Esophagus muscularis mucosa (tissue), 4 donors: ENCODE results near the gene VNN1. TPM values are rescaled to one million over a fixed set of nuclear protein-coding genes. Genes with fewer than 3 reads are reported as not detected.

Experiments used
- DNase-seq: peaks from one replicate; pipeline ENCODE4 v3.0.0-alpha.2; 2017; ENCODE audit errors: extremely low spot score
- H3K27ac ChIP-seq, 4 donors: fragments of 200-600 bp; sonication (generic); replicated peaks in 1 of 4; 1 replicate in 3 of 4; 2 replicates in 1 of 4; pipeline ENCODE4 v1.5.1; 2016 to 2019; ENCODE audit warnings: mild to moderate bottlenecking in 1 of 4
- H3K27me3 ChIP-seq, 4 donors: fragments of 200-600 bp; sonication (generic); one replicate each; pipeline versions ENCODE4 v1.5.1 to v1.6.0; 2016 to 2019
- H3K36me3 ChIP-seq, 4 donors: fragments of 200-600 bp; sonication (generic); one replicate each; pipeline ENCODE4 v1.5.1; 2016 to 2019
- H3K4me1 ChIP-seq, 4 donors: fragments of 200-600 bp; sonication (generic); one replicate each; pipeline ENCODE4 v1.5.1; 2016 to 2019
- H3K4me3 ChIP-seq, 4 donors: fragments of 200-600 bp; sonication (generic); 1 replicate in 2 of 4; 2 replicates in 2 of 4; pipeline ENCODE4 v1.5.1; 2016 to 2019; ENCODE audit warnings: mild to moderate bottlenecking in 4 of 4, moderate library complexity in 1 of 4
- H3K9me3 ChIP-seq, 4 donors: fragments of 200-600 bp; sonication (generic); 1 replicate in 3 of 4; 2 replicates in 1 of 4; pipeline ENCODE4 v1.5.1; 2016 to 2019
- EP300 ChIP-seq: sonication (generic); formaldehyde crosslinking; IDR thresholded peaks from one replicate; pipeline ENCODE4 v1.6.1; 2017; ENCODE audit warnings: antibody characterized with exemption
- POLR2A ChIP-seq: fragments of 450-650 bp; IDR thresholded peaks from one replicate; pipeline ENCODE4 v1.6.1; 2017; ENCODE audit warnings: antibody characterized with exemption, moderate library complexity, mild to moderate bottlenecking, low read depth
- POLR2AphosphoS5 ChIP-seq, 2 donors: sonication (generic); formaldehyde crosslinking; IDR thresholded peaks; one replicate each; pipeline ENCODE4 v1.6.1; 2017; ENCODE audit warnings: antibody characterized with exemption in 2 of 2
- WGBS: methylation state at CpG from one replicate; pipeline ENCODE4 v1.1.5; 2018; 5-methylcytosine and 5-hydroxymethylcytosine counted together
- intact Hi-C: fragments of 100-400 bp; cut with DNase I; formaldehyde crosslinking; loops from one replicate; pipeline ENCODE4 v1.15.1; 2023
- total RNA-seq, 4 donors: library from RNA; depleted of rRNA; stranded (reverse); fragments of >200 nt; gene quantifications; one replicate each; pipeline versions ENCODE4 v1.1.0 to v1.2.1, GENCODE V29; 2016
- TF ChIP-seq, protein P1 (sequence below), 3 experiments: fragments of 200-600 bp in 2 of 3; fragments of 450-650 bp in 1 of 3; sonication (generic) in 2 of 3; IDR thresholded peaks; one replicate each; pipeline ENCODE4 v1.5.1; 2017 to 2019; ENCODE audit warnings: antibody characterized with exemption in 3 of 3, mild to moderate bottlenecking in 2 of 3, moderate library complexity in 1 of 3

Gene VNN1
- total RNA-seq, 4 donors from 2014 or later, result 0.57 to 2.7 (median 1.3) TPM

DNA sequence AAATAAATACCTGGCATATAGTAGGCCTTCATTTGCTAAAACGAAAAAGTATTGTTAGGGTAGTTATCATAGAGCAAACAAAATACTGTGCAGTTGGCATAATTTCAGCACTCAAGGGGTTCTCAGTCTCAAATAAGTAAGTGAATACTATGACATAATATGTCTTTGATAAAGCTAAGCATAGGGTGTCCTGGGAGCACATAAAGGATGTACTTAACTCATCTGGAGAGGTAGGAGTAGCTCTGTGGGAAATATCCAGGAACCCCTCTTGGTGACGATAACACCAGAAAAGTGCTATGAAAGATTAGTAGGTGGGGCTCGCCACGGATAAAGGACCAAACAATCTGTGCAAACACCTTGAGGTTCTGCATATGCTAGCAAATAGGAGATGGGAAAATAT lies 23.2 kb downstream of the VNN1 start:
- intact Hi-C loops, result no loop called here
- Histone ChIP-seq H3K27me3 (no peaks in the 10 kb centered on the region), H3K9me3 (peaks cover 0 to 5% (median 3%) of the 10 kb centered on the region in 4 donors), H3K4me3 (no peak overlapping the region), H3K4me1 (no peaks in the 10 kb centered on the region), H3K36me3 (no peaks in the 10 kb centered on the region), H3K27ac (no peak overlapping the region)
- no peak for TF ChIP-seq POLR2AphosphoS5 (IDR thresholded peaks at IDR 0.05)
- no peak for TF ChIP-seq POLR2A
- TF ChIP-seq EP300, result no peak
- TF ChIP-seq, protein P1, sequence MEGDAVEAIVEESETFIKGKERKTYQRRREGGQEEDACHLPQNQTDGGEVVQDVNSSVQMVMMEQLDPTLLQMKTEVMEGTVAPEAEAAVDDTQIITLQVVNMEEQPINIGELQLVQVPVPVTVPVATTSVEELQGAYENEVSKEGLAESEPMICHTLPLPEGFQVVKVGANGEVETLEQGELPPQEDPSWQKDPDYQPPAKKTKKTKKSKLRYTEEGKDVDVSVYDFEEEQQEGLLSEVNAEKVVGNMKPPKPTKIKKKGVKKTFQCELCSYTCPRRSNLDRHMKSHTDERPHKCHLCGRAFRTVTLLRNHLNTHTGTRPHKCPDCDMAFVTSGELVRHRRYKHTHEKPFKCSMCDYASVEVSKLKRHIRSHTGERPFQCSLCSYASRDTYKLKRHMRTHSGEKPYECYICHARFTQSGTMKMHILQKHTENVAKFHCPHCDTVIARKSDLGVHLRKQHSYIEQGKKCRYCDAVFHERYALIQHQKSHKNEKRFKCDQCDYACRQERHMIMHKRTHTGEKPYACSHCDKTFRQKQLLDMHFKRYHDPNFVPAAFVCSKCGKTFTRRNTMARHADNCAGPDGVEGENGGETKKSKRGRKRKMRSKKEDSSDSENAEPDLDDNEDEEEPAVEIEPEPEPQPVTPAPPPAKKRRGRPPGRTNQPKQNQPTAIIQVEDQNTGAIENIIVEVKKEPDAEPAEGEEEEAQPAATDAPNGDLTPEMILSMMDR (IDR thresholded peaks at IDR 0.05), result no peak
- 82% methylated on average over 4 of the region's 4 CpGs for WGBS
- DNase-seq, result no peak

DNA sequence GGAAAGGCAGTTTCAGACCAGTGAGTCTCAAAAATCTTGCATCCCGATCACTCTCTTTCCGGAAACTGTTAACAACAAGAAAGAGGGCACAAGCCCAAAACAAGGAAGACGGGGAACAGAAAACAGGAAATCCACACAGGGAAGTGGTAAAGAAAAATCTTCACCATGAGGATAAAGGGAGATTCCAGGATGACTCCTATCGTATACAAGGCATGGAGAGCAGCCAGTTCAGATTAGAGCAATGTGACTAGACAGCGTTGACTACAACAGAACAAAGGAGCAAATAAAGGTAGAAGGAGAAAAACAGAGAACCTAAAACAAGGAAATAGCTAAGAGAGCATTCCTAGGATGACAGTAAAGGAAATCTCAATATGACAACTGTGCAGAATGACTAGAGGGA lies 26.5 kb downstream of the VNN1 start:
- DNase-seq, result no peak
- TF ChIP-seq POLR2A (no peak), EP300 (no peak), POLR2AphosphoS5 (IDR thresholded peaks at IDR 0.05) (no peak)
- TF ChIP-seq, protein P1 (IDR thresholded peaks at IDR 0.05), result no peak
- Histone ChIP-seq H3K36me3 (no peaks in the 10 kb centered on the region), H3K4me3 (no peak overlapping the region), H3K27ac (no peak overlapping the region), H3K27me3 (no peaks in the 10 kb centered on the region), H3K9me3 (no peaks in the 10 kb centered on the region), H3K4me1 (no peaks in the 10 kb centered on the region)
- 60% methylated on average over 5 of the region's 5 CpGs for WGBS
- intact Hi-C loops, result no loop called here

DNA sequence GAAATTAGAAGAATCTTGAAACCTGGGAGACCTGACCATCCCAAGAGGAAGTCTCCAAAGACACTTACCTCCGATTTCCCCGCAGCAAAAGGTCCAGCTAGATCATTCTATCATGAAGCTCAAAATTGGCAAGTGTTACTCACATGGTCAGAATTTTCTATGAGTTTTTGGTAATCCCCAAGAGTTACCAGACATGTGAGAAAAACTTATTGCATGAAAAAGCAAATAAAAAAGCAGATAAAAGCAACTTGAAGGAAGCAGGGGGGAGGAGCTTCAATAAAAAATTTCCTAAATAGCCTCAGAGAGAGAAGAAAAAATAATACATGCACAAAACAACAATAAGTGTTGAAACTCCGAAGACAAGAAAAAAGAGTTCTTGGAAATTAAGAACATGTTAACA lies 27.3 kb downstream of the VNN1 start:
- intact Hi-C loops, result no loop called here
- H3K27ac ChIP-seq, result no peak overlapping the region
- no peaks in the 10 kb centered on the region for H3K27me3 ChIP-seq
- H3K4me1 ChIP-seq, result no peaks in the 10 kb centered on the region
- TF ChIP-seq POLR2AphosphoS5 (IDR thresholded peaks at IDR 0.05) (no peak), EP300 (no peak)
- WGBS, result 85% methylated on average over 3 of the region's 3 CpGs
- H3K4me3 ChIP-seq, result no peak overlapping the region
- H3K36me3 ChIP-seq, result no peaks in the 10 kb centered on the region
- H3K9me3 ChIP-seq, result no peaks in the 10 kb centered on the region
- no peak for DNase-seq

DNA sequence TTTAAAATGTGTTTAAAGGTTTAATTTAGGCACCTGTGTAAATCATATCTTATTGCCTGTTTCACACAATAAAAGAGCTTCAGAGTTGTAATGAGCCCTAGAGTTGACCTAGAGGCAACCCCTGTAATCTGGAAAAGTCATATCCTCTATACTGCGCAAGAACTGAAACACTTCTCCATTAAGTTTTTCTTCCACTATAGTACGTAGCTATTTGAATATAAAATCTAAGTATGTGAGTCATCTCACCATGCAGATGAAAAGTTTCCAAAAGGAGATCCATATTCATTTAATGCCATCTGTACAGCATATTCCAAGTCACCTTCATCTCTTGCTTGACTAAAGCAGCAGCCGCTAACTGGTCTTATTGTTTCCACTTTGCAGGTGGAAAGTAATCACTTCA lies 28.8 kb downstream of the VNN1 start:
- Histone ChIP-seq H3K4me3 (no peak overlapping the region), H3K4me1 (no peaks in the 10 kb centered on the region), H3K27me3 (no peaks in the 10 kb centered on the region), H3K36me3 (no peaks in the 10 kb centered on the region), H3K27ac (no peak overlapping the region), H3K9me3 (no peaks in the 10 kb centered on the region)
- DNase-seq, result no peak
- intact Hi-C loops, result no loop called here
- 82% methylated on average over 3 of the region's 3 CpGs for WGBS
- TF ChIP-seq, protein P1 (IDR thresholded peaks at IDR 0.05), result no peak
- no peak for TF ChIP-seq POLR2AphosphoS5 (IDR thresholded peaks at IDR 0.05)

DNA sequence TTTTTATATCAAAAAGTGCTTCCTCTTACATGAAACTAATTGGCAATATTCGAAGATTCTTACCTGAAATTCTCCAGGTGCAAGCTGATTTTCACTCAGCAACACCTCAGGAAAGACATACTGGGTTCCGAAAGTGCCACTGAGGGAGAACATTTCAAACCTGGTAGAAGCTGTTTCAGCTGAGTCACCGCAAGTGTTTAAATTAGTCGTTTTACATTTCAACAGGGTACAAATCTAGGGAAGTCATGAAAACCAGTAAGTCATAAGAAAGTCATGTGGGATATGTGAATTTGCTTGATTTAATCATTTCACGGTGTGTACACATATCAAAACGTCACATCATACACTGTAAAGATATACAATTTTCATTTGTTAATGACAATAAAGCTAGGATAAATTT lies 29.6 kb downstream of the VNN1 start:
- WGBS, result 79% methylated on average over 6 of the region's 6 CpGs
- no peaks in the 10 kb centered on the region for H3K36me3 ChIP-seq
- H3K27me3 ChIP-seq, result no peaks in the 10 kb centered on the region
- H3K4me3 ChIP-seq, result no peak overlapping the region
- H3K27ac ChIP-seq, result no peak overlapping the region
- H3K4me1 ChIP-seq, result no peaks in the 10 kb centered on the region
- no peak for DNase-seq
- H3K9me3 ChIP-seq, result no peaks in the 10 kb centered on the region
- intact Hi-C loops, result no loop called here
- TF ChIP-seq, protein P1 (IDR thresholded peaks at IDR 0.05), result no peak
- no peak for TF ChIP-seq EP300
- no peak for TF ChIP-seq POLR2AphosphoS5 (IDR thresholded peaks at IDR 0.05)
- no peak for TF ChIP-seq POLR2A
